ENCODE measurements around the gene ABCA13.

DNA sequence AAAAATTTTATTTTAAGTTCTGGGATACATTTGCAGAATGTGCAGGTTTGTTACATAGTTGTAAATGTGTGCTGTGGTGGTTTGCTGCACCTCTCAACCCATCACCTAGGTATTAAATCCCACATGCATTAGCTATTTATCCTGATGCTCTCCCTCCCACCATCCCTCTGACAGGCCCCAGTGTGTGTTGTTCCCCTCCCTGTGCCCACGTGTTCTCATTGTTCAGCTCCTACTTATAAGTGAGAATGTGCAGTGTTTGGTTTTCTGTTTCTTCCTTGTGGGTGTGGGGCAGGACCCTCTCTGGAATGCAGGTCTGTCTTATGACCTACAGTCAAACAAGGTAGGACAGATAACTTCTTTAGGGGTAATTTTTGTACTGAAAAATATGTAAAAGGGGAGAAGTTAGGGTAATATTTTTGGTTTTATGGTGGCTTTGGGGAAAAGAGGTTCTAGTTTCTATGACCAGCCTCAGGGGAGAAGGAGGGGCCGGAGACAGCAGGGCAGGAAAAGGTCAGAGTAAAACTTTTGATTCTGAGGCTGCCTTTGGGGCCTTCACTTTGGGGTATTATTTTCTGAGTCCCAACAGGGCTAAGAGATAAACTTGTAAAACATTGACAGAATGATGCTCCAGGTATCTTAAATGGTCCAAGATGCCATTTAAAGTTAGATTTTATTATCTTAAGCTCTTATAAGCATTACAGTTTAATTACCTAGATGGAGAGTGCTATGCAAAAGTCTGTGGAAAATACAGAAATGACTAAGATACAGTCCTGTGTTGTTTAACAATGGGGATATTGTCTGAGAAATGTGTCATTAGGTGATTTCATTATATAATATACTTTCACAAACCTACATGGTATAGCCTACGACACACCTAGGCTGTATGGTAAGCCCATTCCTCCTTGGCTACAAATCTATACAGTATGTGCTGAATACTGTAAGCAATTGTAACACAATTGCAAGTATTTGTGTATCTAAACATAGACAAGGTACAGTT, 354.8 kb downstream of the ABCA13 start:
- TF ChIP-seq REST (IDR thresholded peaks at IDR 0.05; ENCODE audit: insufficient replicate concordance, low read depth) (no peak), CTCF (IDR thresholded peaks at IDR 0.05; ENCODE audit: insufficient read depth, low read length) (no peak), POLR2AphosphoS5 (IDR thresholded peaks at IDR 0.05; ENCODE audit: low read depth) (no peak)
